Gastroesophageal sphincter (tissue), 3 donors: ENCODE results near the gene MED10.

ENCODE experiments used
- CTCF ChIP-seq, 4 experiments: fragments of 200-600 bp in 2 of 4; fragments of 450-650 bp in 2 of 4; sonication (generic) in 1 of 4; IDR thresholded peaks; one replicate each; pipeline ENCODE4 v1.5.1; 2017 to 2019; ENCODE audit warnings: antibody characterized with exemption in 4 of 4, mild to moderate bottlenecking in 2 of 4, moderate library complexity in 2 of 4
- POLR2A ChIP-seq, 2 donors: fragments of 450-650 bp; IDR thresholded peaks; one replicate each; pipeline ENCODE4 v1.6.1; 2017; ENCODE audit warnings: antibody characterized with exemption in 2 of 2, mild to moderate bottlenecking in 2 of 2, moderate library complexity in 1 of 2

- no peak for TF ChIP-seq POLR2A (IDR thresholded peaks at IDR 0.05)
- no peak for TF ChIP-seq CTCF (IDR thresholded peaks at IDR 0.05)
Measured at GRCh38 chr5:6379246-6379645, 899 bp upstream of the MED10 start.
